Measurements from ENCODE around the gene NARS2.

The NARS2 gene

DNA sequence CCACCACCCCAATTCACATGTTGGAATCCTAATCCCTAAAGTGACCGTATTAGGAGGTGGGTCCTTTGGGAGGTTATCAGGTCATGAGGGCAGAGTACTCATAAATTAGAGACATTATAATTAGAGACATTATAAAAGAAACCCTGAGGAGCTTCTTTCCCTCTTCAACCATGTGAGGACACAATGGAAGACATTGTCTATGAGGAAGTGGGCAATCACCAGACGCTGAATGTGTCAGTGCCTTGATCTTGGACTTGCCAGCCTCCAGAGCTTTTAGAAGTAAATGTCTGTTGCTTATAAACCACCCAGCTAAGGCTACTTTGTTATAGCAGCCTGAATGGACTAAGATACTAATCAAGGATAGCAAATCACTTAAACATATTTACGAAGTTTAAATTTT is 171.8 kb downstream of the NARS2 start:
- no peak for DNase-seq

- DNase-seq = no peak
Measured at GRCh38 chr11:78400702-78401101, 174.0 kb downstream of the NARS2 start.

DNA sequence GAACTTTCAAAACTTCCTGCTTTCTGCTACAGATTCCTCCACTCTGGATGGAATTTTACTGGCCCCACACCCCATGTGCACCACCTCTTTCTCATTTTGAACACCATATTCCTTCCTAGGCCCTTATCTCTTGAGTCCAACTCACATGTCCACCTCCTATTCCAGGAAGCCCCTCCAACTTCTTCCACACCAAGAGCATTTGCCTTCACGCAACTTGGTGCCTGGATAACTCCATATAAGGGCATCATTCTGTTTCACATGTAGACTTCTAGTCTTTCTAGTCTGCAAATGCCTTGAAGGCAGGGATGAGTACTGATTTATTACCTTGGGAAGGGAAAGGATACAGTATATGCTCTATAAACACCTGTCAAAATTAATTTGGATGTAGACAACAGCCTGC is 174.5 kb downstream of the NARS2 start:
- no peak for DNase-seq

- no peak for DNase-seq
Measured at GRCh38 chr11:78399136-78399535, 175.5 kb downstream of the NARS2 start.

GRCh38 chr11:78398715-78399114 is 175.9 kb downstream of the NARS2 start:
- no peak for DNase-seq

GRCh38 chr11:78397398-78397797 is 177.3 kb downstream of the NARS2 start:
- DNase-seq = no peak

DNA sequence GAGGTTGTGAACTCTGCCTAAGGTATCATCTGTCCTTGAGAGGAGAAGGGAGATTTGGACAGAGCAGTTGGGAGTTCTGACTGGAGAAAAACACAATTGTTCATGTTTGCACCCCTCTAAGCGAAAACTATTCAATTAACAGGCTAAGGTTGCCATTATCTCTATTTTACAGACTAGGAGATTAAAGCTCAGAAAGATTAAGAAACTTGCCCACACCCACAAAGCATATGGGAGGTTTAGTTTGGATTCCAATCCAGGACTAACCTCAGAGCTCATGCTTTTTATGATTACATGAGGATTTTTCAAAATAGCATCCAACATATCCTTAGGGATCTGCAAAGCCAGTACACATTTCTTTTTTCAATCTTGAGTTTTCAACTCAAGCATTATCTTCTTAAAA is 179.1 kb downstream of the NARS2 start:
- DNase-seq = no peak

DNA sequence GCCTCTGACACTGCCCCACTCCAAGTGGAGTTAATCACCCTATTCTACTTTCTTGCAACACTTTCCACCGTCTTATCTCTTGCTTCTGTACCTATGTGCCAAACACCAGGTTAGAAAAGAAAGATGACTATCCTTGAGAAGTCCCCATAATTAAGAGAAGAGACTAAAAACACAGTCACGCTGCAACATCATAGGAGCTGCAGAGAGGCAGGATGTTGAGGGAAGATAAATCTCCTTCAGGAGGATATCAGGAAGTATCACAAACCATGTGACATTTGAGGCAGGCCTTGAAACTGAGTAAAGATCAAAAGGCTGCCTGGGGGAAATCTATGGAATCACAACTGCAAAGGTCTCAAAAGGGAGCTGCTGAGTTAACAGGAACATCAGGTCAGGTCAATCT is 181.8 kb downstream of the NARS2 start:
- no peak for DNase-seq

- no peak for DNase-seq
Measured at GRCh38 chr11:78391424-78391823, 183.2 kb downstream of the NARS2 start.

GRCh38 chr11:78390809-78391208 is 183.9 kb downstream of the NARS2 start:
- DNase-seq = no peak

- DNase-seq = no peak
Measured at GRCh38 chr11:78386215-78386941, 188.3 kb downstream of the NARS2 start.
